K562 (cell line): Measurements from ENCODE around the gene IL2RG. TPM values are rescaled to one million over a fixed set of nuclear protein-coding genes. Genes with fewer than 3 reads are reported as not detected.

Experiments used
- ATAC-seq: fragments of 200-7000 bp; cut with Tn5 transposase; 3 replicates; pipeline ENCODE4 v1.9.1; 2020; ENCODE audit warnings: moderate library complexity
- BruUV-seq: library from RNA; stranded (reverse); fragments of 400-500 nt; replicated peaks from 2 replicates; lab custom pipeline; 2021; lab: Mats Ljungman, UMichigan
- CTCF ChIA-PET: fragments of 300-600 bp; formaldehyde crosslinking; extraction: SDS; loops from one replicate; lab custom pipeline; 2021; ENCODE audit warnings: low intra/inter-chr PET ratio; lab: Yijun Ruan, JAX
- POLR2A ChIA-PET: fragments of 300-600, 350-650 bp; sonication (Branson Sonifier 250); formaldehyde crosslinking; extraction: SDS; loops from one replicate; lab custom pipeline; 2021; ENCODE audit warnings: antibody characterized with exemption, inconsistent platforms; lab: Yijun Ruan, JAX
- DNase-seq, 4 experiments: peaks; one replicate each; pipeline versions ENCODE4 v3.0.0 to v3.0.0-alpha.2; 2011 to 2018; ENCODE audit warnings: low spot score in 3 of 4, mixed read lengths in 3 of 4; ENCODE audit errors: extremely low read depth in 1 of 4
- FAIRE-seq: peaks from 2 replicates; lab custom pipeline; 2011; peaks lifted over from hg19 to GRCh38; lab: Jason Lieb, UNC
- H2AFZ ChIP-seq: 2 replicates; pipeline ENCODE4 v1.6.0; 2011; ENCODE audit warnings: low read depth, low read length, control low read depth, inconsistent platforms
- H3K27ac ChIP-seq: fragments of 200-600 bp; 3 replicates; pipeline ENCODE4 v1.8.0; 2011; ENCODE audit warnings: low read depth, mild to moderate bottlenecking, control low read depth, inconsistent platforms, low read length, moderate library complexity, mixed read lengths; ENCODE audit errors: extremely low read depth
- H3K27me3 ChIP-seq, 2 experiments: fragments of 300-600 bp in 1 of 2; 2 replicates in 1 of 2; 3 replicates in 1 of 2; pipeline versions ENCODE4 v1.6.0 to v1.8.0; 2011; ENCODE audit warnings: inconsistent platforms in 2 of 2, low read length in 2 of 2, mild to moderate bottlenecking in 1 of 2, mixed read lengths in 1 of 2, moderate library complexity in 1 of 2; ENCODE audit not compliant: control insufficient read depth in 2 of 2, insufficient read depth in 2 of 2
- H3K36me3 ChIP-seq: fragments of 300-600 bp; 3 replicates; pipeline ENCODE4 v1.8.0; 2011; ENCODE audit warnings: mild to moderate bottlenecking, low read length, inconsistent platforms; ENCODE audit not compliant: control insufficient read depth, insufficient read depth
- H3K4me1 ChIP-seq, 2 experiments: fragments of 200-600 bp in 1 of 2; replicated peaks in 1 of 2; 2 replicates in 1 of 2; 3 replicates in 1 of 2; pipeline versions ENCODE4 v1.5.1 to v1.8.0; 2011; ENCODE audit warnings: inconsistent platforms in 2 of 2, low read length in 2 of 2, mild to moderate bottlenecking in 1 of 2, mixed read lengths in 1 of 2, moderate library complexity in 1 of 2; ENCODE audit not compliant: control insufficient read depth in 2 of 2, insufficient read depth in 2 of 2
- H3K4me2 ChIP-seq: 2 replicates; pipeline ENCODE4 v1.6.1; 2011; ENCODE audit warnings: low read length, control low read depth, inconsistent platforms, mixed read lengths; ENCODE audit not compliant: insufficient read depth
- H3K4me3 ChIP-seq: fragments of 200-600 bp; sonication (generic), shearing (Covaris generic); 2 replicates; pipeline ENCODE4 v1.5.1; 2016; ENCODE audit warnings: control low read depth, inconsistent platforms
- H3K79me2 ChIP-seq: fragments of 200-600 bp; 3 replicates; pipeline ENCODE4 v1.8.0; 2011; ENCODE audit warnings: low read length, inconsistent platforms; ENCODE audit not compliant: control insufficient read depth, insufficient read depth
- H3K9ac ChIP-seq, 2 experiments: 2 replicates each; pipeline versions ENCODE4 v1.6.0 to v1.6.1; 2011; ENCODE audit warnings: low read depth in 2 of 2, low read length in 2 of 2, control low read depth in 1 of 2, inconsistent platforms in 1 of 2, mild to moderate bottlenecking in 1 of 2, mixed read lengths in 1 of 2; ENCODE audit not compliant: insufficient read depth in 1 of 2
- H3K9me1 ChIP-seq: one replicate; pipeline ENCODE4 v1.6.0; 2011; ENCODE audit warnings: inconsistent platforms, mild to moderate bottlenecking, low read length, moderate library complexity; ENCODE audit not compliant: control insufficient read depth, insufficient read depth
- H3K9me3 ChIP-seq: replicated peaks from 2 replicates; pipeline ENCODE4 v1.5.1; 2011; ENCODE audit warnings: low read depth, low read length, inconsistent platforms; ENCODE audit not compliant: control insufficient read depth, insufficient read depth
- H4K20me1 ChIP-seq: replicated peaks from 2 replicates; pipeline ENCODE4 v1.6.1; 2011; ENCODE audit warnings: low read length, inconsistent platforms, mixed read lengths; ENCODE audit not compliant: control insufficient read depth, insufficient read depth
- HINFP ChIP-seq: fragments of 450-650 bp; conservative IDR thresholded peaks from 2 replicates; pipeline ENCODE4 v1.6.1; 2016; ENCODE audit warnings: missing genetic modification characterization, low read depth, mild to moderate bottlenecking, control low read depth, missing compliant biosample characterization
- ZNF76 ChIP-seq: fragments of 250-450 bp; sonication (Bioruptor Pico); IDR thresholded peaks from 2 replicates; pipeline ENCODE4 v1.4.0; 2020; ENCODE audit warnings: mild to moderate bottlenecking, moderate library complexity, borderline replicate concordance
- WGBS: fragments of 100-300 bp; shearing (Covaris generic); methylation state at CpG from one replicate; pipeline ENCODE4 v1.1.6; 2016; ENCODE audit warnings: low coverage, mixed read lengths; ENCODE audit not compliant: insufficient coverage; ENCODE audit errors: missing lambda C conversion rate; 5-methylcytosine and 5-hydroxymethylcytosine counted together
- in situ Hi-C: fragments of 300-500 bp; cut with MboI; formaldehyde crosslinking; loops from 4 replicates; pipeline ENCODE4 v1.15.0; 2018; ENCODE audit warnings: inconsistent platforms, mixed read lengths
- intact Hi-C: fragments of 100-400 bp; cut with micrococcal nuclease; formaldehyde crosslinking; loops from 2 replicates; pipeline ENCODE4 v1.14.2; 2022
- polyA plus RNA-seq, 8 experiments: library from polyadenylated mRNA; depleted of rRNA in 4 of 8; stranded (reverse) in 5 of 8; unstranded in 3 of 8; fragments of >200 nt; fragmentation: Nextera tagmentation in 2 of 8; fragmentation: Illumina TruSeq in 1 of 8; extraction: Ambion mirVana in 2 of 8; extraction: Trizol in 1 of 8; gene quantifications; 2 replicates each; pipeline versions ENCODE4 v1.2.1 to v1.2.3, GENCODE V29; 2011 to 2014; ENCODE audit warnings: inconsistent platforms in 1 of 8, missing spikeins in 1 of 8
- total RNA-seq, 7 experiments: library from RNA; depleted of rRNA in 6 of 7; stranded (reverse); fragments of >200 nt in 6 of 7; fragmentation: Illumina TruSeq in 2 of 7; extraction: Trizol in 2 of 7; gene quantifications; 2 replicates each; pipeline versions ENCODE4 v1.2.1 to v1.2.3, GENCODE V29; 2011 to 2021; ENCODE audit warnings: low replicate concordance in 1 of 7

The IL2RG gene
- total and polyA plus RNA-seq, 9 of the 15 experiments (the other 6 are each of a cell fraction or from before 2014, with no cell fraction given), result 5.5 to 55.4 (median 19.7) TPM

- POLR2A ChIA-PET, result interaction anchor here (0.6 kb wide), 1 partner anchor 202 kb away, joined by 3 read pairs; the partner anchor contains the start of gene ITGB1BP2
- no peak for FAIRE-seq
- in situ Hi-C loops, result loop anchor here (5.0 kb wide), 1 partner anchor 78 kb away; no protein-coding TSS in a partner anchor
- WGBS, result 60% methylated on average over 2 of the region's 4 CpGs
- H3K4me3 ChIP-seq, result no peak overlapping the region
- intact Hi-C loops, result no loop called here
- H4K20me1 ChIP-seq, result no peaks in the 10 kb centered on the region
- no peak overlapping the region for H3K9ac ChIP-seq
- no peaks in the 10 kb centered on the region for H3K27me3 ChIP-seq
- ATAC-seq, result no peak
- H3K36me3 ChIP-seq, result peaks cover 3% of the 10 kb centered on the region; the same call in 1 of the 3 replicates
- H3K9me1 ChIP-seq, result no peaks in the 10 kb centered on the region
- DNase-seq, result no peak
- peaks cover 21% of the 10 kb centered on the region for H3K79me2 ChIP-seq
- H3K4me1 ChIP-seq, result peaks cover 40 to 46% of the 10 kb centered on the region in 2 experiments
- H3K4me2 ChIP-seq, result no peak overlapping the region
- no peak overlapping the region for H2AFZ ChIP-seq
- TF ChIP-seq HINFP (tag), result no peak
- no peak for TF ChIP-seq ZNF76 (CRISPR knock-in tag)
- H3K9me3 ChIP-seq, result no peaks in the 10 kb centered on the region
- no peak overlapping the region for H3K27ac ChIP-seq
- BruUV-seq, result no TSS peak
- CTCF ChIA-PET, result interaction anchor here (1.5 kb wide), 1 partner anchor 29 kb away, joined by 6 read pairs; no protein-coding TSS in a partner anchor
Measured at GRCh38 chrX:71099736-71100135, 11.6 kb downstream of the IL2RG start.
